GM12878 (cell line): ENCODE measurements around the gene PDCD5.

ENCODE experiments used
- CHD2 ChIP-seq: IDR thresholded peaks from 2 replicates; pipeline ENCODE4 v1.6.1; 2011; ENCODE audit warnings: low read depth, low read length, improper control_type of control experiment, borderline replicate concordance
- CTCF ChIP-seq, 3 experiments: IDR thresholded peaks in 2 of 3; conservative IDR thresholded peaks in 1 of 3; 2 replicates each; pipeline ENCODE4 v1.5.1; 2011; ENCODE audit warnings: low read depth in 3 of 3, low read length in 3 of 3, mild to moderate bottlenecking in 3 of 3, control low read depth in 2 of 3, moderate library complexity in 2 of 3, inconsistent platforms in 1 of 3, mixed read lengths in 1 of 3; ENCODE audit not compliant: control insufficient read depth in 2 of 3, insufficient read depth in 1 of 3; ENCODE audit errors: extremely low read depth in 1 of 3
- ETV6 ChIP-seq, 2 experiments: fragments of 450-650 bp in 1 of 2; IDR thresholded peaks in 1 of 2; conservative IDR thresholded peaks in 1 of 2; 2 replicates each; pipeline ENCODE4 v1.6.1; 2014; ENCODE audit warnings: antibody characterized with exemption in 1 of 2, borderline replicate concordance in 1 of 2, low read depth in 1 of 2, mild to moderate bottlenecking in 1 of 2, moderate library complexity in 1 of 2
- FOXM1 ChIP-seq: IDR thresholded peaks from 2 replicates; pipeline ENCODE4 v1.6.1; 2012; ENCODE audit warnings: low read depth, mild to moderate bottlenecking, inconsistent platforms, low read length, moderate library complexity
- JUNB ChIP-seq: IDR thresholded peaks from 2 replicates; pipeline ENCODE4 v1.6.1; 2016; ENCODE audit warnings: antibody characterized with exemption, mild to moderate bottlenecking
- JUND ChIP-seq: IDR thresholded peaks from 2 replicates; pipeline ENCODE4 v1.6.1; 2012; ENCODE audit warnings: low read depth, mild to moderate bottlenecking, low read length, improper control_type of control experiment, moderate library complexity
- MEF2B ChIP-seq: fragments of 450-650 bp; IDR thresholded peaks from 2 replicates; pipeline ENCODE4 v1.6.1; 2018; ENCODE audit warnings: mild to moderate bottlenecking, moderate library complexity; ENCODE audit not compliant: partially characterized antibody, poor library complexity, severe bottlenecking
- MTA2 ChIP-seq: fragments of 450-650 bp; IDR thresholded peaks from 2 replicates; pipeline ENCODE4 v1.6.1; 2016; ENCODE audit warnings: low read depth, mild to moderate bottlenecking, moderate library complexity
- PBX3 ChIP-seq: IDR thresholded peaks from 2 replicates; pipeline ENCODE4 v1.6.1; 2011; ENCODE audit warnings: mild to moderate bottlenecking, low read depth, low read length, moderate library complexity; ENCODE audit not compliant: insufficient replicate concordance
- RAD21 ChIP-seq: IDR thresholded peaks from 2 replicates; pipeline ENCODE4 v1.6.1; 2011; ENCODE audit warnings: mild to moderate bottlenecking, low read depth, low read length, moderate library complexity; ENCODE audit not compliant: insufficient read depth
- SP1 ChIP-seq: IDR thresholded peaks from one replicate; pipeline ENCODE4 v1.6.1; 2011; ENCODE audit warnings: low read depth, low read length
- SUZ12 ChIP-seq: fragments of 200-600 bp; sonication (generic); IDR thresholded peaks from one replicate; pipeline ENCODE4 v1.6.1; 2018; ENCODE audit warnings: antibody characterized with exemption, mild to moderate bottlenecking; ENCODE audit not compliant: unreplicated experiment
- TARDBP ChIP-seq: IDR thresholded peaks from 2 replicates; pipeline ENCODE4 v1.6.1; 2016; ENCODE audit warnings: borderline replicate concordance

GRCh38 chr19:32607479-32607878 is 26.5 kb downstream of the PDCD5 start:
- TF ChIP-seq CTCF (IDR thresholded peaks at IDR 0.05 in 2 of 3, conservative IDR thresholded peaks at IDR 0.05 in 1 of 3; ENCODE audit: control insufficient read depth in 2 of 3, extremely low read depth in 1 of 3, insufficient read depth in 1 of 3, low read depth in 3 of 3, low read length in 3 of 3) (no peak), FOXM1 (no peak), RAD21 (no peak), JUND (no peak), PBX3 (no peak), MTA2 (no peak), MEF2B (no peak), TARDBP (no peak), ETV6 (conservative IDR thresholded peaks at IDR 0.05 in 1 of 2, IDR thresholded peaks at IDR 0.05 in 1 of 2; ENCODE audit: borderline replicate concordance in 1 of 2, low read depth in 1 of 2) (no peak), SUZ12 (no peak), CHD2 (no peak), SP1 (no peak), JUNB (no peak)
